ENCODE measurements around the gene ANXA11. TPM values are rescaled to one million over a fixed set of nuclear protein-coding genes. Genes with fewer than 3 reads are reported as not detected.
A peak's percentile ranks its signal among the peaks of the same experiment; 100 is the strongest.
"Not testable (repeated sequence)": the region's sequence is repeated elsewhere in the genome, so short reads cannot be mapped to it uniquely, and the experiment has no call there.

The ANXA11 gene
- polyA plus RNA-seq, 3 donors = 127 to 139 (median 130) TPM

DNA sequence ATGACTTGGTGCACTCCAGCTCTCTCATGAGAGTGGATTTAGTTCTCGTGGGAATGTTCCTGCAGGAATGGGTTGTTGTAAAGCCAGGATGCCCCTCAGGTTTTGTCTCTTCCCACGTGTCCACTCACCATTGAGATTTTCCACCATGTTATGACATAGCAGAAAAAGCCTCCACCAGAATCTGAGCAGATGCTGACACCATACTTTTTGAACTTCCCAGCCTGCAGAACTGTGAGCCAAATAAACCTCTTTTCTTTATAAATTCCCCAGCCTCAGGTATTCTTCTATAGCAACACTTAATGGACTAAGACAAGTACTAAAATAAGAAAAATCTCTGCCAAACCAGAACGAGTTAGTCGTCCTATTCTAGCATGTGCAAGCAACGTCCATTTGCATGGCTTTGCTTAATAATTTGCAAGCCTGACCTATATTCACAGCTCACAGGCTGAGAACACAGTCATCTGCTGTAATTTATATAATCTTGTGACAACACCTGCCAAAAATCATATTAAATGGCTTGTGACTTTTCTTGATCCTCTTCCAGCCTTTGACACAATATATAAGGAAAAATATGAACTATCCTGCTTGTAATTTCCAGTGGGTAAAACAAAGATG lies 9.1 kb upstream of the ANXA11 start:
- DNase-seq = not testable (repeated sequence)

GRCh38 chr10:80212535-80213115 lies 7.3 kb upstream of the ANXA11 start:
- not testable (repeated sequence) for DNase-seq

- DNase-seq = no peak
These were observed 6.4 kb upstream of the ANXA11 start for GRCh38 chr10:80211786-80212185.

GRCh38 chr10:80210259-80210658 lies 4.9 kb upstream of the ANXA11 start:
- DNase-seq = no peak

- no peak for DNase-seq
These were observed 2.5 kb upstream of the ANXA11 start for GRCh38 chr10:80207768-80208370.

GRCh38 chr10:80206277-80206655 lies 929 bp upstream of the ANXA11 start:
- no peak for DNase-seq

GRCh38 chr10:80204677-80205476 lies 460 bp downstream of the ANXA11 start:
- peak; percentile 31 for DNase-seq

DNA sequence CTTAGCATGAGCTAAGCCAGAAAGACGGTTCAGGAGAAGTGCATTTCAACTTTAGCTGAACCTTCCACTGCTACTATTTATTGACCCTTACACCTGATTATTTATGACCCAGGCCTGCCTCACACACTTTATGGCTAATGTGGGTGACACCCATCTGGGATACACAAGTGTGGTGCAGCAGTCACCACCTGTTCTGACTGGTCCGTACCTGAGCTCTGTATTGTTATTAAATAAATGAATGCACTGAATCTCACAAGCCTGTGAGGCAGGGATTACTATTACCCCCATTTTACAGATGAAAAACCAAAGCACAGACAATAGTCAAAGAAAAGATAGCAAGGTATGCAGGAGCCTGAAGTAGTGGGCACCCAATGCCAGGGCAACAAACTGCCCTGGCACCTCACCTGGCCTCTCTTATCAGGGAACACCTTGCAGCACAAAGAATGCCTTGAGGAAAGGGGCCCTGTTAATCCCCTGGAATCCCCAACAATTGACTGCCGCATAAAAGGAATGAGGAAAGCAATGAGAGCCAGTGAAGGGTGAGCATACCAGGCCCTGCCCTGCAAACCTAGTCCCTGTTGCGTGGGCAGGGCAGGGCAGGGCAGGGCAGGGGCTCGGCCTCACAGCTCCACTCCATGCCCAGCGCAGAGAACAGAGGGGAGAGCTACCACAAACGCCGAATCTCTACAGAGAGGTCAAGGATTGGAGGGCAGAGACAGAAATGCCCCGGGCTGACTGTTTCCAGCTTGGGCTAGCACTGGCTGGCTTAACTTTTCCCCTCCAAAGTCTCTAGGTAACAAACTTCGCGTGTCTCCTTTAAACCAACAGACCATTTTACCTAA lies 1.3 kb downstream of the ANXA11 start:
- peak; percentile 35 for DNase-seq

DNA sequence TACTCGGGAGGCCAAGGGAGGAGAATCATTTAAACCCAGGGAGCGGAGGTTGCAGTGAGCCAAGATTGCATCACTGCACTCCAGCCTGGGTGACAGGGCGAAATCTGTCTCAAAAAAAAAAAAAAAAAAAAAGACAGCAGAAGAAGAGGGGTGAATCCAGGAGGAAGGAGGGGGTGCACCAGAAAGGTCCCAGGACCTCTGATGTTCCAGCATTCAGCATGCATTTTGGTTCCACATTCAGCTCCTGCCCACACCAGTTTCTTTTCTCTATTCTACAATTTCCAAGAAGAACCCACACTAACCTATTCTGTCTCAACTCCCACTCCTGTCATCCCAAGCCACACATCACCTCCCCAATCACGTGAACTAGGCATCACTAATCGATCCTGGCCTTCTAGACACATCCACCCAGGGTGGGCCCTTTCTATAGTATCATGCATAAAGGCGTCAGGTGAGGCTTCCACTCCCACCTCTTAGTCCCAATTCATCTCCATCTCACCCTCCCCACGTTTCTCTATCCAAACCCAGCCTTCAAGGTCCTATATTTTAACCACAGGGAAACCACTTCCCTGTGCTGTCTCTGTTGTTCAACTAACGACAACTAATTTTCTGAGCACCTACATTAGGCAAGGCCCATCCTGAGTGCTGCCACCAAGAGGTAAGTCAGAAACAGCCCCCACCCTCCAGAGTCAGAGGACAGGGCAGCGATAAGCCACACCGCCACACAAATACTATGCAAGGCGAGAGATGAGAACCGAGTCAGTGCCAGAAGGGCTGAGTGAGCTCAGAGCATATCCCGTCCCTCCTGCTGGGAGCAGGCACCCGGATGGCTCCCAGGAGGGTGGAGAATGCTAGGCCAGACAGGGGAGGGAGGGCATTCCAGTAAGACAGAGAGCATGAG lies 2.2 kb downstream of the ANXA11 start:
- DNase-seq = peak; percentile 39

DNA sequence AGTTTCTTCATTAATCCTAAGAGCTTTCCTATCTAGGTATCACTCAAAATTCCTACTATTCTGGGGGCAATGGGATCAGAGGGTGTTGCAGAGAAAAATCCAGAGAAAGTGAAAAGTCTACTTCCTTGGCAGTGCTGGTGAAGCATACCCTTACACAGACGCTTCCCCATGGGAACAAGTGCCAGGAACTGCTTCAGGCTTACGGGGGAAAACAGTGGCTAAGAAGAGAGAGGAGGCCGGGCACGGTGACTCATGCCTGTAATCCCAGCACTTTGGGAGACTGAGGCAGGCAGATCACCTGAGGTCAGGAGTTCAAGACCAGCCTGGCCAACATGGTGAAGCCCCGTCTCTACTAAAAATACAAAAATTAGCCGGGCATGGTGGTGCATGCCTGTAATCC lies 2.8 kb downstream of the ANXA11 start:
- DNase-seq = not testable (repeated sequence)

- no peak for DNase-seq
These were observed 3.7 kb downstream of the ANXA11 start for GRCh38 chr10:80201608-80202141.

- no peak for DNase-seq
These were observed 4.7 kb downstream of the ANXA11 start for GRCh38 chr10:80200687-80201086.

GRCh38 chr10:80200259-80200658 lies 5.1 kb downstream of the ANXA11 start:
- DNase-seq = no peak

DNA sequence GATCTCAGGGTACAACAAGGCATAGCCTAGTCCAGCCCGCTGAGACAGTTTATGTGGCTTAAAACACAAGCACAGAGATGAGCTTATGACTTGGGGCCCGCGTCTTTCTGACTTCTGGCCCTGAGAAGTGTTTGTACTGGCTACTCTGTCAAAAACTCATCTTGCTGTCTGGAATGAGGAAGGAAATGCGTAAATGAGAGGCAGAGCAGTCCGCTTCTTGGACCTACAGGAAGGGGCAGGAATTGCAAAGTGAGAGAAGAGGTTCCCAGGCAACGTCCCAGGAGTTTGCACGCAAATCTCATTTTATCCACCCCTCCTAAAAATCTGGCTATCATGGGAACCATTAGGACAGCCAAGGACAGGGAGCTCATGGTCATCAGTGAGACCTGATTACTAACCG lies 5.5 kb downstream of the ANXA11 start:
- DNase-seq = no peak

DNA sequence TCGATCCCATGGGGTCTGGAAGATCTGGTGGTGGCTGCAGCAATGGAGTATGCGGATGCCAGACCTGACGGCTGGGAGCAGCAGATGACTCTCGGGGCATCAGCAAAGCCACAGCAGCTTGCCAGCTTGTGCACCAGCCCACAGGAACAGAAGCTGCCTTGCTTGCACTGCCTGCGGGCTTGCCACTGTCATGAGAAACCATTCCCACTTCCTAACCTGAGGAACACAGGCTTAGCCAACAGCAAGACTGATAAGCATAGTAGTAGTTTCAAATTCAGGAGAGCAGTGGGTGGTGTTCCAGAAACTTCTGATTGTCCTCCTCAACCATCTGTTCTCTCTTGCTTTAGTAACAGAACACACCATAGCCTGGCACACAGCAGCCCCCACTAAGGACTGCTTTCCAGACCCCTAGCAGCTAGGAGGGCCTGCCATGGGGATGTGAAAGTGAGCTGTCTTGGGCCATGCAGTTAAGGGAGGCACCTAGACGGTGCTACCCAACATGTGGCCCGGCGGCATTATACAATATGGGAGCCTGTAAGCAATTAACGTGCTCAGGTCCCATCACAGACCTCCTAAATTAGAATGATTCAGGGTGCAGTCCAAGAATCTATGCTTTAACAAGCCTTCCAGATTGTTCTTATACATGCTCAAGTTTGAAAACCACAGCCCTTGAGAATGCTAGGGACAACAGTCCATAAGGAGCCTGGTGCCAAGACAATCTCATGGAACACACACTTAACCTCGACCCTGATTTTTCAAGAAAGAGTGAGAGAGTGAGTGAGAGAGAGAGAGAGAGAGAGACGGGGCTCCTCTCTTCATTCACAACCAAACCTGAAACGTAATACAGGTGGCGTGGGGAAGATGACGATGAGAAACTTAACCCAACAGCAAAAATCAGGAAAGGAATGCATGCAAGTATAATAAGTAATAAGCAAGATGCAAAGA lies 7.1 kb downstream of the ANXA11 start:
- no peak for DNase-seq

- no peak for DNase-seq
These were observed 8.4 kb downstream of the ANXA11 start for GRCh38 chr10:80196950-80197315.

DNA sequence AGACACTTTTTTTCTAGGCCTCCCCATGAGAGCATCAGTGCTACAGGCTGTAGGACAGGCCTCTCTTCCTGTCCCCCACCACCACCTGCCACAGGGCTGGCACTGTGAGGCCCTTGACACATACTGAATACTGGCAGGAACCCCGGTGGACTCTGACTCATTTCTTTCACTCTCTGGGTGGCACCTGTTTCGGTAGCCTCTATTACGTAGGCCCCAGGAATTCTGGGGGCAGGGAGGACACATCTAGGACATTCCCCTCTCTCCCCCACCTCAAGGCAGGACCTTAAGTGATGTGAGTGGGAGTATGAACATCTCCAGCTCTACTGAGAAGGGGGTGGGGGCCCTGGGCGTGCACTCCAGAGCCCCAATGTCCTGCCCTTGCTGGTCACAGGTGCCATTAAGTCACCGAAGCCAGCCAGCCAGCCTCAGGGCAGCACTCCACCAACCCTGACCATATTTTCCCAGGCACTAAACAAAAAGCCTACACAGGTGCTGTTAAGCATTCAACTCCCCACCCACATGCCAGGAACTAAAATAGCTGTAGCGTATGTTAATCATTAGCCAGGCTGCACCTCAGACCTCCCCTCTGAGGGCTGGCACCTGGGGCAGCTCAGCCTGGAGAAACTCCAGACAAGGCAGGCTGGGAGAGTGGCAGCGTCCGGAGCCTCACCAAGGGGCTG lies 8.9 kb downstream of the ANXA11 start:
- peak; percentile 88 for DNase-seq

DNA sequence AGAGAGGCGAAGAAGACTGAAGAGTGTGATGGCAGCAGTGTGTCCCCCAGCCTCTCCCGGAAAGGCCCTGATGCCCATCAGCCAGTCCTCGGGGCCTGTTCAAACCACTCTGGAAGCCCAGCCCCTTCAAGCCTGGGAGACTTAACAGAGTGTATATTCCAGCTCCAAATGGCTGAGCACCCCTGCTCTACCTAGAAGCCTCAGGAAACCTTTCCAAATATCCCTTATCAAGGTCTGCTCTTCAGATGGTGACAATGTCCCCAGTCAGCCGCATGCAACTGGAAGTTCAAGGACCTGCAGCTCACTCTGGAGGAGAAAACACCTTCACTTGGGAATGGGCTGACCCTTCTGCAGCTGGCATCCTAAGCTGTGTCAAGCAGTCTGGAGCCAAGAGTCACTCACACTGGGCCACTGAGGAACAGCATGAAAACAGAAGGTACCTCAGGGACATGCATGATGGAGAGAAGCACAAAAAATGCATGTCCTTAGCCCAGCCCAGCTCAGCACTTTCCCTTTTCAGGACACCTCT lies 10.2 kb downstream of the ANXA11 start:
- DNase-seq = no peak
